GM06990 (cell line): ENCODE results near the gene SLC22A13.

ENCODE experiments used
- DNase-seq: peaks from one replicate; pipeline ENCODE4 v3.0.0-alpha.2; 2011; ENCODE audit not compliant: insufficient read length; ENCODE audit errors: extremely low read depth
- H3K27me3 ChIP-seq: replicated peaks from 2 replicates; pipeline ENCODE4 v1.6.0; 2011; ENCODE audit warnings: low read length; ENCODE audit not compliant: control insufficient read depth, insufficient read depth
- H3K36me3 ChIP-seq: 2 replicates; pipeline ENCODE4 v1.5.1; 2011; ENCODE audit warnings: low read length; ENCODE audit not compliant: control insufficient read depth, insufficient read depth
- H3K4me3 ChIP-seq: replicated peaks from 2 replicates; pipeline ENCODE4 v1.5.1; 2011; ENCODE audit warnings: low read depth, mild to moderate bottlenecking, control low read depth, low read length
- TF ChIP-seq, protein P1 (sequence below): IDR thresholded peaks from 2 replicates; pipeline ENCODE4 v1.5.1; 2011; ENCODE audit warnings: low read length, control low read depth, mild to moderate bottlenecking, inconsistent platforms; ENCODE audit not compliant: insufficient read depth, poor library complexity, severe bottlenecking

SLC22A13 gene

DNA sequence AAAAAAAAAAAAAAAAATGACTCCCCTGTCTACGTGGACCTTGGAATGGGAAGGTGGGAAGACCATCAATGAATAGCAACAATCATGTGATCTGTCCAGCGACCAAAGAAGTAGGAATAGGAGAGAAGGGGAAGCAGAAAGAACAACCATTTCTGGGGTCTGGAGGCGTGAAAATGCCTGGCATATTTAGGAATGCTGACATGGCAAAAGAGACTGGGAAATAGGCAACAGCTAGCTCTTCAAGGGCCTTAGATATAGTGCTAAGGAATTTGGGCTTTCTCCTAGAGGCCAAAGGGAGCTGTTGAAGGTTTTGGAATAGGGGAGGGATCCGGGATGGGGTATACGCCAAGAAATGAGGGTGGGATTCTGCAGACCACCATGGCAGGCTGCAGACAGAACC, 5.9 kb downstream of the SLC22A13 start:
- TF ChIP-seq, protein P1, sequence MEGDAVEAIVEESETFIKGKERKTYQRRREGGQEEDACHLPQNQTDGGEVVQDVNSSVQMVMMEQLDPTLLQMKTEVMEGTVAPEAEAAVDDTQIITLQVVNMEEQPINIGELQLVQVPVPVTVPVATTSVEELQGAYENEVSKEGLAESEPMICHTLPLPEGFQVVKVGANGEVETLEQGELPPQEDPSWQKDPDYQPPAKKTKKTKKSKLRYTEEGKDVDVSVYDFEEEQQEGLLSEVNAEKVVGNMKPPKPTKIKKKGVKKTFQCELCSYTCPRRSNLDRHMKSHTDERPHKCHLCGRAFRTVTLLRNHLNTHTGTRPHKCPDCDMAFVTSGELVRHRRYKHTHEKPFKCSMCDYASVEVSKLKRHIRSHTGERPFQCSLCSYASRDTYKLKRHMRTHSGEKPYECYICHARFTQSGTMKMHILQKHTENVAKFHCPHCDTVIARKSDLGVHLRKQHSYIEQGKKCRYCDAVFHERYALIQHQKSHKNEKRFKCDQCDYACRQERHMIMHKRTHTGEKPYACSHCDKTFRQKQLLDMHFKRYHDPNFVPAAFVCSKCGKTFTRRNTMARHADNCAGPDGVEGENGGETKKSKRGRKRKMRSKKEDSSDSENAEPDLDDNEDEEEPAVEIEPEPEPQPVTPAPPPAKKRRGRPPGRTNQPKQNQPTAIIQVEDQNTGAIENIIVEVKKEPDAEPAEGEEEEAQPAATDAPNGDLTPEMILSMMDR: no peak
- Histone ChIP-seq H3K36me3 (no peaks in the 10 kb centered on the region), H3K4me3 (no peak overlapping the region), H3K27me3 (no peaks in the 10 kb centered on the region)
- no peak for DNase-seq

DNA sequence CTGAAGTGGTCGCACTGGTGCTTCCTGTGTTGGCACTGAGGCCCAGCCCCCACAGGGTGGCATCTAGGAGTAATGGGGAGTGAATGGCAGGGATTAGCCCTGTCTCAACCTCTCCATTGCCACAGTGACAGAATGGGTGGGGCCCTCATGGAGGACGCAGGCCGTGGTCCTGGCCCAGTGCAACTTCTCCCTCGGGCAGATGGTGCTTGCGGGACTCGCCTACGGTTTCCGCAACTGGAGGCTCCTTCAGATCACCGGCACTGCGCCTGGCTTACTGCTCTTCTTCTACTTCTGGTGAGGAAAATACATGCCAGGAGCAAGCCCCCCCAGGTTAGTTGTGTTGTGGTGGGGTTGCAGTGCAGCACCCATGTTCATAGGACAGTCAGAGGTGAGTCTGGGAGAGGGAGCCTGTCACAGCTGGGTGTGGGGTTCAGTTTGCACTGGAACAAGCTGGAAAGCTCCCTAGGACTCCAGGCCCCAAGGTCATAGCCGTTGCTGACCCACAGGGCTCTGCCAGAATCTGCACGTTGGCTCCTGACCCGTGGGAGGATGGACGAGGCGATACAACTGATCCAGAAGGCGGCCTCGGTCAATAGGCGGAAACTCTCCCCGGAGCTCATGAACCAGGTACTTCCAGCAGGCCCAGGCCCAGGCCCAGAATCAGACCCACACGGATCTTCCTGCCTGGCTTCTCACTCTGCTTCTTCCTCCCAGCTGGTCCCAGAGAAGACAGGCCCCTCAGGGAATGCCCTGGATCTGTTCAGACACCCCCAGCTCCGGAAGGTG, 9.4 kb downstream of the SLC22A13 start:
- Histone ChIP-seq H3K27me3 (no peaks in the 10 kb centered on the region), H3K4me3 (no peak overlapping the region), H3K36me3 (no peaks in the 10 kb centered on the region)
- no peak for DNase-seq
- TF ChIP-seq, protein P1: no peak

DNA sequence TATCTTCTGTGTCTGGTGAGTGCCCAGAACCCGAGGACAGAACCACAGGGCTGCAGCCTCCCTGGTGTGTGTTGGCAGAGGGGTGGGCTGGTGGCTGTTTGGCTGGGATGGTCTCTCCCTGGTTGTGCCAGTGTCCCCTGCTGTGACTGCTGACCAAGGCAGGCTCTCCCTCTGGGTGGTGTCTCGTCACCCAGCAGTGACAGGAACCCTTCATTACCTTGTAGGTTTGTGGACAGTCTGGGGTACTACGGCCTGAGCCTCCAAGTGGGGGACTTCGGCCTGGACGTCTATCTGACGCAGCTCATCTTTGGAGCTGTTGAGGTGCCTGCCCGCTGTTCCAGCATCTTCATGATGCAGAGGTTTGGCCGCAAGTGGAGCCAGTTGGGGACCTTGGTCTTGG, 10.0 kb downstream of the SLC22A13 start:
- no peak overlapping the region for H3K4me3 ChIP-seq
- DNase-seq: no peak
- TF ChIP-seq, protein P1: no peak
- no peaks in the 10 kb centered on the region for H3K27me3 ChIP-seq
- H3K36me3 ChIP-seq: no peaks in the 10 kb centered on the region

DNA sequence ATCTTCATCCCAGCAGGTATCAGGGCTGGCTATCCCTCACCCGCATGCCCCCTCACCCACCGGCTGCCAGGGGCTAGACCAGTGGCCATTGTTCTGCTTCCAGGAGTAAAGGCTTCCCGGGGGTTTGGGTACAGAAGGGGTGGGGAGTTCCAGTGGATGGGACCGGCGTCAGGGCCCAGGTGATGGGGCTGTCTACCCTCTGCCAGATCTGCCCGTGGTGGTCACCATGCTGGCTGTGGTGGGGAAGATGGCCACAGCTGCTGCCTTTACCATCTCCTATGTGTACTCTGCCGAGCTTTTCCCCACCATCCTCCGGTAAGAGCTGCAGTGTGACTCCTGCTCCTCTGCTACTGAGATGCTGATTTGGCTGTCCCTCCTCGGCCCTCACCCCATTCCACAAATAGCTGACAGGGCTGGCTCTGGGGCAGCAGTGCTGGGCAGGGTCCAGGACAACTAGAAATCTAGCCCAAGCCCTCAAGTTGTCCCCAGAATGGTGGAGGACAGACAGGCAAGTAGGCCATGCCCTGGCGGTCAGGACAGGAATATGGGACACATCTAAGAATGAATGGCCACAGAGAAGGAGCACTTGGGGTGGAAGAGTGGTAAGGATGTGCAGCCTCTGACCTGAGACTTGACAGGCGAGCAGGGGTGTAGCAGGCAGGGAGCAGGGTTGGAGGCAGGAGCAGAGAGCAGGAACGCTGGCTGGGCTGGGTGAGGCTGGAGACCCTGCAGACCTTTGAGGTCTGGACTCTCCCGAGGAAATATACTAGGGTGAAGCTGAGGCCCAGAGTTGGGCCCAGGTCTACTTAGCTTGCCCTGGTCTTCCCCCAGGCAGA, 10.7 kb downstream of the SLC22A13 start:
- H3K27me3 ChIP-seq: no peaks in the 10 kb centered on the region
- no peak overlapping the region for H3K4me3 ChIP-seq
- H3K36me3 ChIP-seq: no peaks in the 10 kb centered on the region
- DNase-seq: no peak
- TF ChIP-seq, protein P1: no peak

DNA sequence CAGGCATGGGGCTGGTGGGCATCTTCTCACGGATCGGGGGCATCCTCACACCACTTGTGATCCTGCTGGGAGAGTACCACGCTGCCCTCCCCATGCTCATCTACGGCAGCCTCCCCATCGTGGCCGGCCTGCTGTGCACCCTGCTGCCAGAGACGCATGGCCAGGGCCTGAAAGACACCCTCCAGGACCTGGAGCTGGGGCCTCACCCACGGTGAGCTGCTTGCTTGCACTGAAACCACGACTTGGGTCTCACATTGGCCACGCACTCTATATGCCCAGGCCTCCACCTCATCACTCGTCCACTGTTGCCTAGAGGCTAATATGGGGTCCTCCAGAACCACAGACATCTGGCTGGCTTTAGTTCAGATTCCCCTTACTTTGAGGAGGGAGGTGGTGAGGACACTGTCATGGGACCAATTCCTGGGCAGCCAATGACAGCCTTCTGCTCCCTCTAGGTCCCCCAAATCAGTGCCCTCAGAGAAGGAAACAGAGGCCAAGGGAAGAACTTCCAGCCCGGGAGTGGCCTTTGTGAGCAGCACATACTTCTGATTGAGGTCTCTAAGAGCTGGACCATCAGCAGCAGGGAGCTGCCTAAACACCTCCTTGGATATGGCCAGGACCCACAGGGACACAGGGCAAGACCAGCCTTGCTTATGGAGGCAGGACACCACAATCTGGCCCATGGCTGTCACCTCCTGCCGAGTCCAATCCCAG, 11.5 kb downstream of the SLC22A13 start:
- TF ChIP-seq, protein P1: no peak
- no peak overlapping the region for H3K4me3 ChIP-seq

More for the DNA sequence above, 11.5 kb downstream of the SLC22A13 start:
- DNase-seq: no peak
- Histone ChIP-seq H3K27me3 (no peaks in the 10 kb centered on the region), H3K36me3 (no peaks in the 10 kb centered on the region)
